GM12874 (cell line): ENCODE measurements around the gene CES3.

Experiments
- TF ChIP-seq, protein P1 (sequence below): IDR thresholded peaks from 2 replicates; pipeline ENCODE4 v1.5.1; 2011; ENCODE audit warnings: low read depth, mild to moderate bottlenecking, control low read depth, low read length, moderate library complexity; ENCODE audit not compliant: insufficient read depth

Gene CES3

DNA sequence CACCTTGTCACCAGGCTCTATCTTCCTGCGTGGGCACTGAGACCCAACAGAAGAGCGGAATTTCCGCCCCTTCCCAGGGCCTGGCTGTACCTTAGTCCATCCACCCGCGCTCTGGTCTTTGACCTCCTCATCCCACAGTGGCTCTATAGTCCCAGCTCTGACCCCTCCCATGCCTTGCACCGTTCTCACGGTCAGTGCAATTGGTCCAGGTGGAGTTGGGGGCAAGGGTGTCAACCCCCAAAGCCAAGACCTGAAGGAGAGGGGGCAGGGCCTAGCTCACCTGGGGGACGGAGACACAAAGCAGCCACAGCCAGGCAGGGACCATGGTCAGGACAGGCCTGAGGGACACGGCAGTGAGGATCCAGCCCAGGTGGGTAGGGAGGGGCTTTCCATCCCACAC lies 43.3 kb upstream of the CES3 start:
- TF ChIP-seq, protein P1, sequence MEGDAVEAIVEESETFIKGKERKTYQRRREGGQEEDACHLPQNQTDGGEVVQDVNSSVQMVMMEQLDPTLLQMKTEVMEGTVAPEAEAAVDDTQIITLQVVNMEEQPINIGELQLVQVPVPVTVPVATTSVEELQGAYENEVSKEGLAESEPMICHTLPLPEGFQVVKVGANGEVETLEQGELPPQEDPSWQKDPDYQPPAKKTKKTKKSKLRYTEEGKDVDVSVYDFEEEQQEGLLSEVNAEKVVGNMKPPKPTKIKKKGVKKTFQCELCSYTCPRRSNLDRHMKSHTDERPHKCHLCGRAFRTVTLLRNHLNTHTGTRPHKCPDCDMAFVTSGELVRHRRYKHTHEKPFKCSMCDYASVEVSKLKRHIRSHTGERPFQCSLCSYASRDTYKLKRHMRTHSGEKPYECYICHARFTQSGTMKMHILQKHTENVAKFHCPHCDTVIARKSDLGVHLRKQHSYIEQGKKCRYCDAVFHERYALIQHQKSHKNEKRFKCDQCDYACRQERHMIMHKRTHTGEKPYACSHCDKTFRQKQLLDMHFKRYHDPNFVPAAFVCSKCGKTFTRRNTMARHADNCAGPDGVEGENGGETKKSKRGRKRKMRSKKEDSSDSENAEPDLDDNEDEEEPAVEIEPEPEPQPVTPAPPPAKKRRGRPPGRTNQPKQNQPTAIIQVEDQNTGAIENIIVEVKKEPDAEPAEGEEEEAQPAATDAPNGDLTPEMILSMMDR: no peak

DNA sequence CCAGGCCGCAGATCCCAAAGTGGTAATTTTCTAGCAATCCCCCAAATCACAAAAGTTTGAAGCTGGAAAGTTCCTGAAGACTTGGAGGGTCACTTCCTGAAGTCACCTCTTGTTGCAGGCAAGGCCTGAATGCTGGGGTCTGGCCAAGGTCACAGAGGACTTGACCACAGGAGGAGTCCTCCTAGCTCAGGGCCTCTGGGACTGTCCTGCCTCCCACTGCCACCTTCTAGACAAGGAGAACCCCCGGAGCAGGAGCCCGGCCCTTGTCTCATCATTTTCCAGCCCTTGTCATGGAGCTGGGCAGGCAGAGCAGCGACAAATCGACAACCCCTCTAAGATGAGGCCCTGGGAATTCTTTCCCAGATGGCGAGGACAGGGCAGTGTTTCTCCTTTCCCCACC lies 42.7 kb upstream of the CES3 start:
- TF ChIP-seq, protein P1: no peak

GRCh38 chr16:66918803-66919568 lies 42.1 kb upstream of the CES3 start, which contains the start of gene CDH16:
Gene CDH16, minus strand, starts transcription at chr16:66918885. Its CDS starts 820 bp downstream, at chr16:66918065.
- TF ChIP-seq, protein P1: no peak

GRCh38 chr16:66919569-66920298 lies 41.3 kb upstream of the CES3 start:
- TF ChIP-seq, protein P1: no peak

DNA sequence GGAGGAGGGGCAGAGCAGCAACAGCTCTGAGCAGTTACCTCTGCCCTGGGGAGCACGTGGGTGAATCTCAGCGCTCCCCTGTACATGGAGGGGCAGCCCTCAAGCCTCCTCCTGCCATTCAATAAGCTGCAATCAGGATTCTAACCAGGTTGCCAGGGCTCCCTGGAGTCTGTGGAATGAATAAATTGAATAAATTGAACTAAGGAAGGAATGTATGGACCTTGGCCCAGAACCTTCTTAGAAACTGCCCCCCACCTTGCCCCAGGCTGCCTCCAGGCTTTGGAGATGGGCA lies 40.8 kb upstream of the CES3 start:
- TF ChIP-seq, protein P1: no peak

DNA sequence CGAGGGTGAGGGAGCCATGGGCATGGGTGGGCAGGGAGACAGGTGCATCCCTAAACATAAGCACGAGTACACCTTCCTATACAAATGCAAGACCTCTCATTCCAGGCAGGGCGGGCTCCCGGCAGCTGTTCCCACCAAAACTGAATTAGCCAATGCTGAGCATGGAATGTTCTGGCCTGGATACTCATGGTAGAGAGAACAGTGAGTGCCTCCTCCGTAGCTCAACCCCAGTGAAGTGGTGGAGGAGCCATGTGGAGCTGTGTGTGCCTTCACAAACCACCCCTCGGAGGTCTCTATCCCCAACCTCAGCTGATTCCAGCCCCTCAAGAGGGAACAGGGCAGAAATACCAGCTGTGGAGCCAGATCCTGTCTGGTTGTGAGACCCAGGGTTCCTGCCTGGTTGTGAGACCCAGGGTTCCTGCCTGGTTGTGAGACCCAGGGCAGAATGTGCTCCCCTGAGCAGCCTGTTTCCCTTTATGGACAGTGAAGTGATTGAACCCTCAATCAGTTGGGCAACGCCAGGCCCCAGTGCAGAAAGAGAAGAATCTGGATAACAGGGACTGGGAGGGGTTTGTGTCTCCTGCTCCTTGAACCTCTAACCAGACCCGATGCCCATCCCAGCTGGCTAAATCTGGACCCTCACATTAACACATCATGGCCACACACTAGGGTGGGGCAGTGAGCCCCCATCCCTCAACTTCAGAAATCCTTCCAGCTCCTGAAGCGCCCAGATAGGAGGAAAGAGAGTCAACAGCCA lies 40.0 kb upstream of the CES3 start:
- TF ChIP-seq, protein P1: no peak
